WTC11 (cell line): ENCODE data around the gene GALNT6. TPM values are rescaled to one million over a fixed set of nuclear protein-coding genes. Genes with fewer than 3 reads are reported as not detected.

ENCODE experiments used
- ATAC-seq: fragments of 200-7000 bp; cut with Tn5 transposase; 2 replicates; pipeline ENCODE4 v1.10.0; 2021; ENCODE audit warnings: mild to moderate bottlenecking, moderate library complexity
- CTCF ChIA-PET: fragments of 300-600 bp; sonication (Branson Sonifier 250); formaldehyde crosslinking; loops from one replicate; lab custom pipeline; 2021; ENCODE audit warnings: antibody characterized with exemption; lab: Charles Lee
- POLR2A ChIA-PET: fragments of 350-600 bp; sonication (Branson Sonifier 250); formaldehyde crosslinking; loops from one replicate; lab custom pipeline; 2021; ENCODE audit warnings: antibody characterized with exemption; lab: Charles Lee
- DNase-seq: peaks from one replicate; pipeline ENCODE4 v3.0.0; 2021; ENCODE audit warnings: low spot score
- H3K27ac Mint-ChIP-seq: 2 replicates; pipeline ENCODE4 v1.8.0; 2021; ENCODE audit warnings: mixed read lengths
- H3K27me3 Mint-ChIP-seq: 2 replicates; pipeline ENCODE4 v1.8.0; 2021; ENCODE audit warnings: low read depth, mild to moderate bottlenecking, moderate library complexity, mixed read lengths
- H3K36me3 Mint-ChIP-seq: 2 replicates; pipeline ENCODE4 v1.8.0; 2021; ENCODE audit warnings: mixed read lengths
- H3K4me1 Mint-ChIP-seq: 2 replicates; pipeline ENCODE4 v1.8.0; 2022; ENCODE audit warnings: mixed read lengths
- H3K4me3 Mint-ChIP-seq: 2 replicates; pipeline ENCODE4 v1.8.0; 2021; ENCODE audit warnings: mild to moderate bottlenecking, moderate library complexity, mixed read lengths
- H3K9me3 Mint-ChIP-seq: 2 replicates; pipeline ENCODE4 v1.8.0; 2021; ENCODE audit warnings: mixed read lengths
- CTCF ChIP-seq: fragments of 200-600 bp; IDR thresholded peaks from 2 replicates; pipeline ENCODE4 v1.8.0; 2022; ENCODE audit warnings: antibody characterized with exemption
- E2F1 ChIP-seq: sonication (generic); formaldehyde crosslinking; IDR thresholded peaks from 2 replicates; pipeline ENCODE4 v1.8.0; 2022; ENCODE audit warnings: mild to moderate bottlenecking, missing genetic modification reagents
- ESRRA ChIP-seq: sonication (generic); formaldehyde crosslinking; IDR thresholded peaks from 2 replicates; pipeline ENCODE4 v1.8.1; 2022; ENCODE audit warnings: mild to moderate bottlenecking, missing genetic modification reagents, borderline replicate concordance
- FOXP1 ChIP-seq: sonication (generic); formaldehyde crosslinking; IDR thresholded peaks from 2 replicates; pipeline ENCODE4 v1.8.0; 2022; ENCODE audit warnings: missing genetic modification reagents, mild to moderate bottlenecking, moderate library complexity, borderline replicate concordance
- GTF2I ChIP-seq: fragments of 250-450 bp; sonication (Bioruptor Pico); conservative IDR thresholded peaks from 2 replicates; pipeline ENCODE4 v1.4.0; 2021; ENCODE audit warnings: mild to moderate bottlenecking
- PRDM15 ChIP-seq: sonication (generic); formaldehyde crosslinking; IDR thresholded peaks from 2 replicates; pipeline ENCODE4 v1.8.0; 2022; ENCODE audit warnings: missing genetic modification reagents
- PREB ChIP-seq: sonication (generic); formaldehyde crosslinking; IDR thresholded peaks from 2 replicates; pipeline ENCODE4 v1.8.1; 2022; ENCODE audit warnings: mild to moderate bottlenecking, missing genetic modification reagents, moderate library complexity, borderline replicate concordance
- PRRX2 ChIP-seq: fragments of 250-450 bp; sonication (Bioruptor Pico); IDR thresholded peaks from 2 replicates; pipeline ENCODE4 v1.8.0; 2021; ENCODE audit warnings: mild to moderate bottlenecking
- TCF7 ChIP-seq: sonication (generic); formaldehyde crosslinking; IDR thresholded peaks from 2 replicates; pipeline ENCODE4 v1.8.0; 2022; ENCODE audit warnings: mild to moderate bottlenecking, low read depth, missing genetic modification reagents, moderate library complexity
- TEAD1 ChIP-seq: sonication (generic); formaldehyde crosslinking; IDR thresholded peaks from 2 replicates; pipeline ENCODE4 v1.8.0; 2022; ENCODE audit warnings: mild to moderate bottlenecking, missing genetic modification reagents
- TP53 ChIP-seq: sonication (generic); formaldehyde crosslinking; IDR thresholded peaks from 2 replicates; pipeline ENCODE4 v1.8.1; 2023; ENCODE audit warnings: mild to moderate bottlenecking, missing genetic modification reagents
- ZMAT4 ChIP-seq: fragments of 250-450 bp; sonication (Bioruptor Pico); IDR thresholded peaks from 2 replicates; pipeline ENCODE4 v1.9.0; 2021; ENCODE audit warnings: mild to moderate bottlenecking
- ZNF121 ChIP-seq: sonication (generic); formaldehyde crosslinking; IDR thresholded peaks from 2 replicates; pipeline ENCODE4 v1.8.0; 2023; ENCODE audit warnings: missing genetic modification reagents
- ZNF317 ChIP-seq: sonication (generic); formaldehyde crosslinking; IDR thresholded peaks from 2 replicates; pipeline ENCODE4 v1.8.1; 2023; ENCODE audit warnings: low read depth, mild to moderate bottlenecking, moderate library complexity, missing genetic modification reagents, borderline replicate concordance
- ZNF532 ChIP-seq: fragments of 250-450 bp; sonication (Bioruptor Pico); IDR thresholded peaks from 2 replicates; pipeline ENCODE4 v1.9.0; 2021; ENCODE audit warnings: mild to moderate bottlenecking, borderline replicate concordance
- ZSCAN18 ChIP-seq: fragments of 250-450 bp; sonication (Bioruptor Pico); IDR thresholded peaks from 2 replicates; pipeline ENCODE4 v2.1.2; 2022; ENCODE audit warnings: mild to moderate bottlenecking, moderate library complexity
- total RNA-seq: library from RNA; stranded (reverse); gene quantifications from 3 replicates; pipeline ENCODE4 v1.2.3, GENCODE V29; 2021

Gene GALNT6
- total RNA-seq, 1 experiment from 2014 or later, result 18.3 TPM

- POLR2A ChIA-PET, result interaction anchor here (0.8 kb wide), 1 partner anchor 29 kb away, joined by 3 read pairs; no protein-coding TSS in a partner anchor
- TF ChIP-seq FOXP1 (no peak), TCF7 (CRISPR knock-in tag) (no peak), E2F1 (CRISPR knock-in tag) (no peak), ZMAT4 (CRISPR knock-in tag) (no peak), CTCF (no peak), PRDM15 (no peak), ZNF121 (no peak), PREB (no peak), GTF2I (CRISPR knock-in tag) (no peak), TP53 (CRISPR knock-in tag) (no peak), ZNF317 (CRISPR knock-in tag) (no peak), ESRRA (CRISPR knock-in tag) (no peak), TEAD1 (CRISPR knock-in tag) (no peak), ZSCAN18 (no peak)
- TF ChIP-seq, all 79 proteins: peak for 0
- CTCF ChIA-PET, result interaction anchor here (0.7 to 2.1 kb wide), 7 partner anchors 19 to 523 kb away, joined by 3 to 9 read pairs (median 5); partner anchors contain the start of genes SLC4A8 and SMAGP
Observed at GRCh38 chr12:51390457-51390856, 749 bp downstream of the GALNT6 start.

GRCh38 chr12:51389302-51389999 lies 1.8 kb downstream of the GALNT6 start:
- DNase-seq (no peak), ATAC-seq (no peak)
- CTCF ChIA-PET, result interaction anchor here (0.7 to 1.0 kb wide), 2 partner anchors 35 to 524 kb away, joined by 3 read pairs; partner anchors contain the start of gene SLC4A8
- H3K27me3 Mint-ChIP-seq, result no peaks in the 10 kb centered on the region
- H3K9me3 Mint-ChIP-seq, result no peaks in the 10 kb centered on the region
- H3K36me3 Mint-ChIP-seq, result peaks cover 11% of the 10 kb centered on the region
- POLR2A ChIA-PET, result interaction anchor here (0.8 kb wide), 1 partner anchor 30 kb away, joined by 3 read pairs; no protein-coding TSS in a partner anchor
- TF ChIP-seq ZNF532, result no peak
- no peak for TF ChIP-seq TCF7 (CRISPR knock-in tag)
- no peak for TF ChIP-seq PRRX2 (CRISPR knock-in tag)
- no peak overlapping the region; the same call in 1 of the 2 replicates for H3K4me3 Mint-ChIP-seq
- peak overlapping the region; percentile 64; the same call in 1 of the 2 replicates for H3K27ac Mint-ChIP-seq
- H3K4me1 Mint-ChIP-seq, result peaks cover 55% of the 10 kb centered on the region

More at GRCh38 chr12:51390457-51390856, 749 bp downstream of the GALNT6 start:
- peaks cover 59% of the 10 kb centered on the region for H3K4me1 Mint-ChIP-seq
- peaks cover 12% of the 10 kb centered on the region for H3K36me3 Mint-ChIP-seq
- H3K27ac Mint-ChIP-seq, result peak overlapping the region; percentile 61; the same call in 1 of the 2 replicates
- no peaks in the 10 kb centered on the region for H3K9me3 Mint-ChIP-seq
- DNase-seq (no peak), ATAC-seq (no peak)
- H3K27me3 Mint-ChIP-seq, result no peaks in the 10 kb centered on the region
- peak overlapping the region; percentile 86 for H3K4me3 Mint-ChIP-seq
